ENCODE results near the gene MYCN. TPM values are rescaled to one million over a fixed set of nuclear protein-coding genes. Genes with fewer than 3 reads are reported as not detected.

Gene MYCN
- total RNA-seq, 1 donor from 2014 or later = not detected

DNA sequence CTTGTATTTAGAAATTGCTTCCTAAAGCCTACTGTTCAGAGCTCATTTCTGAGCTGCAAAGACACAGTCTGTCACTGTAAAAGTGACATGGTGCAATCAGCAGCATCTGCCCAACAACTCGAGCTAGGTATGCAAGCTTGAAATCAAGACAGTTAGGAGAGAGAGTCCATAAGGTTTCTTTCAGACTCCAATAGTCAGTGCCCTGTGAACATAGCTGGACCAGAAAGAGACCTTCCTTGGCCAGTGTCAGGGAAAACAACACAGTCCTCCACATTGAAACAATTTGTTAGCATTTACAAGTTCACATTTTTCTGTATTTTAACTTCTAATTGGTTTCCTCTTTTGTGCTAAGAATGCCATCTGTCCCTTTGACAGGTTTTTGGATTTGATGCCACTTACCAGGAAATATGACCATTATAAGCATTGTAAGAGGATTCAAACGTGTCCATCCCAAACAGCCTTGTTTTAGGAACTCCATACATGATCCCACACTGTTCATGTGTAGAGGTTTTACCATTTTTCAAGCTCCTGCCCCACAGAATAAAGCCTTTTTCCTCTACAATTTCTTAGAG, 8.9 kb upstream of the MYCN start:
- no peak for DNase-seq (ENCODE audit: low read depth)

DNA sequence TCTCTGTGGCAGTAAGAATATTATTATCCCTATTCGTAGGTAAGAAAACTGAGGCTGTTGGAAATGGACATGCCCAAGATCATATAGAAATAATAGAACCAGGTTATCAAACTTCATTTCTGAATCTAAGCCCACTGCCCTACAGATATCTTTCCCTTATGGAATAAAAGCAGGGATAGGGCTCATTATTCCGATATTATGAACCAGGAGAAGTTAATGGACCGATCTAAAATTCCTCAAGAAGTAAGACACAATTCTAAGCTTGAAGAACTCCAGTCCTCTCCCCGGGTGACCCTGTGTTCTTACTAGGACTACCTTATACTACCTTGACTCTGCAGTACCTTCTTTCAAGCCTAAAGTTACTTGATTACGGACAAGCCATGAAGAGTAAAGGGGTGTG, 8.4 kb upstream of the MYCN start:
- DNase-seq (ENCODE audit: low read depth) = no peak

GRCh38 chr2:15932394-15933183, 7.8 kb upstream of the MYCN start:
- no peak for DNase-seq (ENCODE audit: low read depth)

- no peak for DNase-seq (ENCODE audit: low read depth)
Measured at GRCh38 chr2:15933184-15933845, 7.0 kb upstream of the MYCN start.

GRCh38 chr2:15934291-15934945, 5.9 kb upstream of the MYCN start:
- no peak for DNase-seq (ENCODE audit: low read depth)

DNA sequence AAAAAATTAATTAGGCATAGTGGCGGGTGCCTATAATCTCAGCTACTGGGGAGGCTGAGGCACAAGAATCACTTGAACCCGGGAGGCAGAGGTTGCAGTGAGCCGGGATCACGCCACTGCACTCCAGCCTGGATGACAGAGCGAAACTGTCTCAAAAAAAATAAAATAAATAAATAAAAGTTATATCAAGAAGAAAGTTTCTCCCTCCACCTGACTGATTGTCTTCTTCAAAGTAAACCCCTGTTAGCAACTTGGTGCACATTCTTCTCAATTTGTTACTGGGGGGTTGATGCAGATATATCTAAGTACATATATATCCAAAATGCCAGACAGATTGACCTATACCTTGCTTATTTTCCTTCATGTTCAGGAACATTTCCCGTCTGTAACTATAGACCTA, 5.2 kb upstream of the MYCN start:
- no peak for DNase-seq (ENCODE audit: low read depth)

- no peak for DNase-seq (ENCODE audit: low read depth)
Measured at GRCh38 chr2:15935675-15936074, 4.7 kb upstream of the MYCN start.

- DNase-seq (ENCODE audit: low read depth) = no peak
Measured at GRCh38 chr2:15936277-15937104, 3.9 kb upstream of the MYCN start.

- no peak for DNase-seq (ENCODE audit: low read depth)
Measured at GRCh38 chr2:15937105-15937881, 3.1 kb upstream of the MYCN start.

GRCh38 chr2:15937882-15938802, 2.2 kb upstream of the MYCN start:
- no peak for DNase-seq (ENCODE audit: low read depth)

GRCh38 chr2:15938803-15939555, 1.4 kb upstream of the MYCN start:
- no peak for DNase-seq (ENCODE audit: low read depth)

GRCh38 chr2:15939556-15939853, 845 bp upstream of the MYCN start:
- no peak for DNase-seq (ENCODE audit: low read depth)

- no peak for DNase-seq (ENCODE audit: low read depth)
Measured at GRCh38 chr2:15940661-15941480, 521 bp downstream of the MYCN start.

- DNase-seq (ENCODE audit: low read depth) = no peak
Measured at GRCh38 chr2:15941481-15941850, 1.1 kb downstream of the MYCN start.

DNA sequence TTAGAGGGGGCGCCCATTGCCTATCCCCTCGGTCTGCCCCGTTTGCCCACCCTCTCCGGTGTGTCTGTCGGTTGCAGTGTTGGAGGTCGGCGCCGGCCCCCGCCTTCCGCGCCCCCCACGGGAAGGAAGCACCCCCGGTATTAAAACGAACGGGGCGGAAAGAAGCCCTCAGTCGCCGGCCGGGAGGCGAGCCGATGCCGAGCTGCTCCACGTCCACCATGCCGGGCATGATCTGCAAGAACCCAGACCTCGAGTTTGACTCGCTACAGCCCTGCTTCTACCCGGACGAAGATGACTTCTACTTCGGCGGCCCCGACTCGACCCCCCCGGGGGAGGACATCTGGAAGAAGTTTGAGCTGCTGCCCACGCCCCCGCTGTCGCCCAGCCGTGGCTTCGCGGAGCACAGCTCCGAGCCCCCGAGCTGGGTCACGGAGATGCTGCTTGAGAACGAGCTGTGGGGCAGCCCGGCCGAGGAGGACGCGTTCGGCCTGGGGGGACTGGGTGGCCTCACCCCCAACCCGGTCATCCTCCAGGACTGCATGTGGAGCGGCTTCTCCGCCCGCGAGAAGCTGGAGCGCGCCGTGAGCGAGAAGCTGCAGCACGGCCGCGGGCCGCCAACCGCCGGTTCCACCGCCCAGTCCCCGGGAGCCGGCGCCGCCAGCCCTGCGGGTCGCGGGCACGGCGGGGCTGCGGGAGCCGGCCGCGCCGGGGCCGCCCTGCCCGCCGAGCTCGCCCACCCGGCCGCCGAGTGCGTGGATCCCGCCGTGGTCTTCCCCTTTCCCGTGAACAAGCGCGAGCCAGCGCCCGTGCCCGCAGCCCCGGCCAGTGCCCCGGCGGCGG, 1.7 kb downstream of the MYCN start:
- DNase-seq (ENCODE audit: low read depth) = no peak

DNA sequence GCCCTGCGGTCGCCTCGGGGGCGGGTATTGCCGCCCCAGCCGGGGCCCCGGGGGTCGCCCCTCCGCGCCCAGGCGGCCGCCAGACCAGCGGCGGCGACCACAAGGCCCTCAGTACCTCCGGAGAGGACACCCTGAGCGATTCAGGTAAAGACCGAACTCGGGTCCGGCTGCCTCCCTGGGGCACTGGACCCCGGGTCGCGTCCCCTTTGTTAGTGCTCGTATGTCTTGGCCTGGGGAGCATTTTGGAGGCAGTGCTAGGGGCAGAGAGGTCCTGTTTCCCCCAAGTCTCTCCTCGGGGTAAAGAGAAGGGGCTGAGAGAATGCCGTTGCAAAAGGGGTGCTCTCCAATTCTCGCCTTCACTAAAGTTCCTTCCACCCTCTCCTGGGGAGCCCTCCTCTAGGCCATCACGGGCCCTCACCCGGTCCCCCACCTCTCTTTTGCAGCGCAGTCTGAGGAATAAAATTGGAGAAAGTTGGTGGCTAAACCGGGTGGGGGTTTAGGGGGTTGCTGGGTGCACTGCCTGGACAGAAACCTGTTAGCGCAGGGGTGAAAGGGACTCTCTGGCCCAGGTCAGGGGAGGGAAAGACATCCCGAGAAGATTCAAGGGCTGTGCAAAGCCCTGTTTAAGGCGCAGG, 2.5 kb downstream of the MYCN start:
- no peak for DNase-seq (ENCODE audit: low read depth)
